Sigmoid colon (tissue), 7 donors: ENCODE data around the gene HERC4. TPM values are rescaled to one million over a fixed set of nuclear protein-coding genes. Genes with fewer than 3 reads are reported as not detected.

Experiments
- DNase-seq: peaks from one replicate; pipeline ENCODE4 v3.0.0-alpha.2; 2019
- H3K27ac ChIP-seq, 4 donors: fragments of 200-600 bp; sonication (generic); one replicate each; pipeline ENCODE4 v1.5.1; 2016 to 2019; ENCODE audit warnings: mild to moderate bottlenecking in 1 of 4
- H3K27me3 ChIP-seq, 3 donors: fragments of 200-600 bp; sonication (generic); one replicate each; pipeline ENCODE4 v1.5.1; 2019; ENCODE audit warnings: mild to moderate bottlenecking in 1 of 3
- H3K36me3 ChIP-seq, 4 donors: fragments of 200-600 bp; sonication (generic); one replicate each; pipeline ENCODE4 v1.5.1; 2016 to 2019
- H3K4me1 ChIP-seq, 4 donors: fragments of 200-600 bp; sonication (generic); one replicate each; pipeline ENCODE4 v1.5.1; 2017 to 2019
- H3K4me3 ChIP-seq, 4 donors: fragments of 200-600 bp; sonication (generic); one replicate each; pipeline ENCODE4 v1.5.1; 2017 to 2019; ENCODE audit warnings: mild to moderate bottlenecking in 2 of 4, moderate library complexity in 1 of 4
- H3K9me3 ChIP-seq, 4 donors: fragments of 200-600 bp in 3 of 4; sonication (generic) in 3 of 4; one replicate each; pipeline versions ENCODE4 v1.5.1 to v1.6.1; 2013 to 2019
- CTCF ChIP-seq, 4 experiments: fragments of 450-650 bp in 3 of 4; fragments of 200-600 bp in 1 of 4; IDR thresholded peaks; one replicate each; pipeline ENCODE4 v1.5.1; 2016 to 2019; ENCODE audit warnings: antibody characterized with exemption in 4 of 4, mild to moderate bottlenecking in 3 of 4, moderate library complexity in 2 of 4
- EP300 ChIP-seq, 4 donors: sonication (generic); formaldehyde crosslinking; IDR thresholded peaks; one replicate each; pipeline ENCODE4 v1.6.1; 2017; ENCODE audit warnings: antibody characterized with exemption in 4 of 4
- POLR2A ChIP-seq, 2 donors: fragments of 450-650 bp; IDR thresholded peaks; one replicate each; pipeline ENCODE4 v1.6.1; 2016; ENCODE audit warnings: antibody characterized with exemption in 2 of 2, mild to moderate bottlenecking in 2 of 2, moderate library complexity in 2 of 2
- POLR2AphosphoS5 ChIP-seq, 4 donors: sonication (generic); formaldehyde crosslinking; IDR thresholded peaks; one replicate each; pipeline ENCODE4 v1.6.1; 2017; ENCODE audit warnings: antibody characterized with exemption in 4 of 4
- WGBS, 2 donors: extraction: QIAGEN DNeasy Blood & Tissue Kit; methylation state at CpG; one replicate each; pipeline ENCODE4 v1.1.7; 2013; 5-methylcytosine and 5-hydroxymethylcytosine counted together
- intact Hi-C: fragments of 100-400 bp; cut with DNase I; formaldehyde crosslinking; loops from one replicate; pipeline ENCODE4 v1.15.1; 2023
- polyA plus RNA-seq, 3 donors: library from polyadenylated mRNA; stranded (reverse); fragments of 200-250 nt; gene quantifications; one replicate each; pipeline ENCODE4 v1.2.3, GENCODE V29; 2013
- total RNA-seq, 4 donors: library from RNA; depleted of rRNA; stranded (reverse); fragments of >200 nt; gene quantifications; one replicate each; pipeline ENCODE4 v1.1.0, GENCODE V29; 2016
- donor health status: healthy with polysubstance abuse.
- donor health status: Bipolar disorder and iron deficiency.
- donor health status: healthy.

Gene HERC4
- total and polyA plus RNA-seq, 7 donors: 15.0 to 54.3 (median 49.2) TPM

- H3K27ac ChIP-seq: no peak overlapping the region
- peaks cover 0 to 61% (median 23%) of the 10 kb centered on the region in 4 donors for H3K36me3 ChIP-seq
- no peaks in the 10 kb centered on the region for H3K27me3 ChIP-seq
- TF ChIP-seq CTCF (IDR thresholded peaks at IDR 0.05): no peak
- TF ChIP-seq POLR2A (IDR thresholded peaks at IDR 0.05): no peak
- no peaks in the 10 kb centered on the region for H3K9me3 ChIP-seq
- no peak overlapping the region for H3K4me3 ChIP-seq
- 96 to 98% methylated on average over 2 of the region's 2 CpGs for WGBS, 2 donors
- H3K4me1 ChIP-seq: peaks cover 0 to 11% (median 3%) of the 10 kb centered on the region in 4 donors
- intact Hi-C loops: no loop called here
- DNase-seq: no peak
Observed at GRCh38 chr10:67977251-67977650, 97.8 kb downstream of the HERC4 start.

GRCh38 chr10:67976292-67977245 lies 98.5 kb downstream of the HERC4 start:
- H3K27ac ChIP-seq: no peak overlapping the region
- WGBS, 2 donors: 84 to 90% methylated on average over 3 of the region's 3 CpGs

GRCh38 chr10:67975871-67976270 lies 99.2 kb downstream of the HERC4 start:
- no peak for TF ChIP-seq EP300 (IDR thresholded peaks at IDR 0.05)
- TF ChIP-seq POLR2AphosphoS5 (IDR thresholded peaks at IDR 0.05): no peak
- TF ChIP-seq CTCF (IDR thresholded peaks at IDR 0.05): no peak
- TF ChIP-seq POLR2A (IDR thresholded peaks at IDR 0.05): no peak
- WGBS, 2 donors: 81 to 97% methylated on average over 1 of the region's 1 CpG

More at GRCh38 chr10:67976292-67977245, 98.5 kb downstream of the HERC4 start:
- intact Hi-C loops: no loop called here
- DNase-seq: peak; percentile 65
- Histone ChIP-seq H3K27me3 (no peaks in the 10 kb centered on the region), H3K36me3 (peaks cover 0 to 68% (median 27%) of the 10 kb centered on the region in 4 donors), H3K4me3 (no peak overlapping the region), H3K9me3 (peaks cover 0 to 3% (median under 1%) of the 10 kb centered on the region in 4 donors), H3K4me1 (peaks cover 0 to 11% (median 3%) of the 10 kb centered on the region in 4 donors)
- TF ChIP-seq POLR2A (IDR thresholded peaks at IDR 0.05): no peak
- TF ChIP-seq EP300 (IDR thresholded peaks at IDR 0.05): no peak
- TF ChIP-seq CTCF (IDR thresholded peaks at IDR 0.05): no peak
- no peak for TF ChIP-seq POLR2AphosphoS5 (IDR thresholded peaks at IDR 0.05)

GRCh38 chr10:67971311-67971710 lies 103.8 kb downstream of the HERC4 start:
- Histone ChIP-seq H3K9me3 (peaks cover 0 to 3% (median 1%) of the 10 kb centered on the region in 4 donors), H3K4me3 (no peak overlapping the region), H3K36me3 (peaks cover 0 to 58% (median 5%) of the 10 kb centered on the region in 4 donors), H3K4me1 (no peaks in the 10 kb centered on the region), H3K27ac (no peak overlapping the region), H3K27me3 (no peaks in the 10 kb centered on the region)
- no peak for DNase-seq
- TF ChIP-seq POLR2AphosphoS5 (IDR thresholded peaks at IDR 0.05): no peak
- no peak for TF ChIP-seq CTCF (IDR thresholded peaks at IDR 0.05)
- TF ChIP-seq EP300 (IDR thresholded peaks at IDR 0.05): no peak
- no peak for TF ChIP-seq POLR2A (IDR thresholded peaks at IDR 0.05)
- intact Hi-C loops: no loop called here
- WGBS, 2 donors: 96 to 98% methylated on average over 1 of the region's 1 CpG

More at GRCh38 chr10:67975871-67976270, 99.2 kb downstream of the HERC4 start:
- Histone ChIP-seq H3K27ac (no peak overlapping the region), H3K36me3 (peaks cover 0 to 72% (median 28%) of the 10 kb centered on the region in 4 donors), H3K4me3 (no peak overlapping the region), H3K9me3 (peaks cover 0 to 3% (median 1%) of the 10 kb centered on the region in 4 donors), H3K4me1 (peaks cover 0 to 11% (median 3%) of the 10 kb centered on the region in 4 donors), H3K27me3 (no peaks in the 10 kb centered on the region)
- DNase-seq: no peak
- intact Hi-C loops: no loop called here
